HepG2 (cell line): ENCODE data around the gene CELSR3. TPM values are rescaled to one million over a fixed set of nuclear protein-coding genes. Genes with fewer than 3 reads are reported as not detected.
A peak's percentile ranks its signal among the peaks of the same experiment; 100 is the strongest.

Source experiments
- AKAP8 ChIP-seq: sonication (generic); formaldehyde crosslinking; IDR thresholded peaks from 2 replicates; pipeline ENCODE4 v1.5.1; 2020; ENCODE audit warnings: mild to moderate bottlenecking, missing genetic modification reagents
- GATA4 ChIP-seq: sonication (generic); IDR thresholded peaks from 2 replicates; pipeline ENCODE4 v1.6.1; 2016; ENCODE audit warnings: antibody characterized with exemption, low read depth, borderline replicate concordance
- KDM5A ChIP-seq: fragments of 200-600 bp; sonication (generic); IDR thresholded peaks from 2 replicates; pipeline ENCODE4 v1.7.0; 2018; ENCODE audit warnings: antibody characterized with exemption, mild to moderate bottlenecking, low read length, borderline replicate concordance
- KDM6A ChIP-seq: IDR thresholded peaks from 2 replicates; pipeline ENCODE4 v1.6.1; 2016; ENCODE audit warnings: low read depth
- MBD4 ChIP-seq: IDR thresholded peaks from 2 replicates; pipeline ENCODE4 v1.6.1; 2012; ENCODE audit warnings: low read length, inconsistent platforms, borderline replicate concordance
- REPIN1 ChIP-seq: sonication (generic); formaldehyde crosslinking; IDR thresholded peaks from 2 replicates; pipeline ENCODE4 v1.8.0; 2022; ENCODE audit warnings: missing genetic modification reagents, low read depth, mild to moderate bottlenecking, borderline replicate concordance
- SMAD9 ChIP-seq: sonication (generic); formaldehyde crosslinking; IDR thresholded peaks from 2 replicates; pipeline ENCODE4 v1.5.1; 2020; ENCODE audit warnings: mild to moderate bottlenecking, missing genetic modification reagents
- SP4 ChIP-seq: sonication (generic); formaldehyde crosslinking; IDR thresholded peaks from 2 replicates; pipeline ENCODE4 v1.8.1; 2023; ENCODE audit warnings: mild to moderate bottlenecking, missing genetic modification reagents
- ZFAT ChIP-seq: sonication (generic); formaldehyde crosslinking; conservative IDR thresholded peaks from 2 replicates; pipeline ENCODE4 v1.8.1; 2023; ENCODE audit warnings: missing genetic modification reagents, inconsistent platforms
- ZNF451 ChIP-seq: sonication (generic); formaldehyde crosslinking; IDR thresholded peaks from 2 replicates; pipeline ENCODE4 v1.5.0; 2020; ENCODE audit warnings: mild to moderate bottlenecking, missing genetic modification reagents
- ZNF607 ChIP-seq: sonication (generic); formaldehyde crosslinking; IDR thresholded peaks from 2 replicates; pipeline ENCODE4 v1.5.1; 2020; ENCODE audit warnings: missing genetic modification reagents, mild to moderate bottlenecking, borderline replicate concordance
- ZNF652 ChIP-seq: IDR thresholded peaks from 2 replicates; pipeline ENCODE4 v1.6.1; 2016; ENCODE audit warnings: low read depth, borderline replicate concordance
- polyA plus RNA-seq, 8 experiments: library from polyadenylated mRNA; depleted of rRNA in 3 of 8; stranded (reverse) in 7 of 8; unstranded in 1 of 8; fragments of >200 nt; fragmentation: Illumina TruSeq in 4 of 8; extraction: Trizol in 4 of 8; gene quantifications; 2 replicates each; pipeline versions ENCODE4 v1.2.1 to v1.2.3, GENCODE V29; 2011 to 2016; ENCODE audit warnings: low read depth in 4 of 8, missing spikeins in 1 of 8, mixed read lengths in 1 of 8; ENCODE audit not compliant: insufficient read depth in 1 of 8
- total RNA-seq, 5 experiments: library from RNA; depleted of rRNA; stranded (reverse); fragments of >200 nt; fragmentation: Illumina TruSeq; extraction: Trizol; gene quantifications; 2 replicates each; pipeline ENCODE4 v1.2.3, GENCODE V29; 2016; ENCODE audit warnings: low read depth in 1 of 5
- TF ChIP-seq, protein P1 (sequence below): sonication (generic); formaldehyde crosslinking; IDR thresholded peaks from 2 replicates; pipeline ENCODE4 v1.4.0; 2020; ENCODE audit warnings: missing genetic modification reagents
- TF ChIP-seq, protein P2 (sequence below): sonication (generic); formaldehyde crosslinking; IDR thresholded peaks from 2 replicates; pipeline ENCODE4 v1.5.0; 2020; ENCODE audit warnings: mild to moderate bottlenecking, missing genetic modification reagents, borderline replicate concordance
- TF ChIP-seq, protein P3 (sequence below): sonication (generic); formaldehyde crosslinking; IDR thresholded peaks from 2 replicates; pipeline ENCODE4 v1.5.1; 2020; ENCODE audit warnings: mild to moderate bottlenecking, missing genetic modification reagents, moderate library complexity
- TF ChIP-seq, protein P4 (sequence below): IDR thresholded peaks from 2 replicates; pipeline ENCODE4 v1.6.1; 2016; ENCODE audit warnings: missing compliant biosample characterization, missing genetic modification reagents, borderline replicate concordance

CELSR3 gene
- total and polyA plus RNA-seq, 2 of the 13 experiments (the other 11 are each of a cell fraction or from before 2014, with no cell fraction given), result 5.4 to 6.7 TPM

DNA sequence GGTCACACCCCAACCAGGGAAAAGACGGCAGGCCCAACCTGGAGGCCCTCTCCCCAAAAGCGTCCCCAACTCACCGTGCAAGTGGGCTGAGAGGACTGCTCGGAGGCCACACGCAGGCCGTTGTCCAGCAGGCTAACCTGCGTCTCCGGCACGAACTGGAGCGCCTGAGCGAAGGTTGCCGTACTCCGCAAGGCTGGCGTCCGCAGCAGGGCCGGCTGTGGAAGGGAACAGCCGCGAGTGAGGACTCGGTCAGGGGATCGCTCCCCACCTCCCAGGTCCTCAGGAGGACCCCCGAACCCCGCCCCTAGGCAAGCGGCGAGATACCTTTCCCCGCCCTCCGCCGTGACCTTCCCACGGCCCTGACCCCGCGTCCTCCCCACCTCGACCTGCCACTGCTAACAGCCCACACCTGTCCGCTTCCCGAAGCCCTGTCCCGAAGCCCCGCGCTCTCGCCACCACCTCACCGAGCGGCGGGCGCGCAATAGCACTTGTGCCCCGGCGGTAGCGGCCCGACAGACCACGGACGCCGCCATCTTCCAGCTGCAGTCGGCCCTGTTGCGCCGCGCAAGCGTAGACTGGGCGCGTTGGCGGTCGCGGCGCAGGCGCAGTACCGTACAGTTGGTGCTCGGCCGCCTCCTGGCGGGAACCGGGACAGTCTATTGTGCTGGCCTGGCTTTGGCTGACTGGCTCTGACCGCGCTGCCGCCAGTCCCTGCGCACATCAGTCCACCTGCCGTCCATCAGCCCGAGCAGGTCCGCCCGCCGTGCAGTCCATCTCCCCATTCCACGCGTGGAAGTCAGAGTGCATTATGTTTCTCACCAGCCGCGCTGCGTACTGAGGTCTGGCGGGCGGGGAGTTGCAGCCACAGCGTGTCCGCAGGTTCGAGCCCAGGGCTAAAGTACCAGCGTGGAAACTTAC lies 53.3 kb downstream of the CELSR3 start, which contains the start of gene UQCRC1 (continued):
- TF ChIP-seq ZFAT (CRISPR knock-in tag) (no peak), KDM6A (CRISPR knock-in tag) (no peak), KDM5A (peak; percentile 78), REPIN1 (CRISPR knock-in tag) (peak; percentile 86), SP4 (CRISPR knock-in tag) (peak; percentile 50; the same call in 1 of the 2 replicates), SMAD9 (no peak), GATA4 (0 out of 2 replicates have a peak, but pooled peaks have one; percentile 56), ZNF652 (CRISPR knock-in tag) (peak; percentile 61; the same call in 1 of the 2 replicates), MBD4 (no peak), ZNF451 (CRISPR knock-in tag) (peak; percentile 56), AKAP8 (CRISPR knock-in tag) (peak; percentile 90), ZNF607 (CRISPR knock-in tag) (0 out of 2 replicates have a peak, but pooled peaks have one; percentile 71)
- TF ChIP-seq, protein P1, sequence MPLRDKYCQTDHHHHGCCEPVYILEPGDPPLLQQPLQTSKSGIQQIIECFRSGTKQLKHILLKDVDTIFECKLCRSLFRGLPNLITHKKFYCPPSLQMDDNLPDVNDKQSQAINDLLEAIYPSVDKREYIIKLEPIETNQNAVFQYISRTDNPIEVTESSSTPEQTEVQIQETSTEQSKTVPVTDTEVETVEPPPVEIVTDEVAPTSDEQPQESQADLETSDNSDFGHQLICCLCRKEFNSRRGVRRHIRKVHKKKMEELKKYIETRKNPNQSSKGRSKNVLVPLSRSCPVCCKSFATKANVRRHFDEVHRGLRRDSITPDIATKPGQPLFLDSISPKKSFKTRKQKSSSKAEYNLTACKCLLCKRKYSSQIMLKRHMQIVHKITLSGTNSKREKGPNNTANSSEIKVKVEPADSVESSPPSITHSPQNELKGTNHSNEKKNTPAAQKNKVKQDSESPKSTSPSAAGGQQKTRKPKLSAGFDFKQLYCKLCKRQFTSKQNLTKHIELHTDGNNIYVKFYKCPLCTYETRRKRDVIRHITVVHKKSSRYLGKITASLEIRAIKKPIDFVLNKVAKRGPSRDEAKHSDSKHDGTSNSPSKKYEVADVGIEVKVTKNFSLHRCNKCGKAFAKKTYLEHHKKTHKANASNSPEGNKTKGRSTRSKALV (CRISPR knock-in tag), result peak; percentile 71
- TF ChIP-seq, protein P2, sequence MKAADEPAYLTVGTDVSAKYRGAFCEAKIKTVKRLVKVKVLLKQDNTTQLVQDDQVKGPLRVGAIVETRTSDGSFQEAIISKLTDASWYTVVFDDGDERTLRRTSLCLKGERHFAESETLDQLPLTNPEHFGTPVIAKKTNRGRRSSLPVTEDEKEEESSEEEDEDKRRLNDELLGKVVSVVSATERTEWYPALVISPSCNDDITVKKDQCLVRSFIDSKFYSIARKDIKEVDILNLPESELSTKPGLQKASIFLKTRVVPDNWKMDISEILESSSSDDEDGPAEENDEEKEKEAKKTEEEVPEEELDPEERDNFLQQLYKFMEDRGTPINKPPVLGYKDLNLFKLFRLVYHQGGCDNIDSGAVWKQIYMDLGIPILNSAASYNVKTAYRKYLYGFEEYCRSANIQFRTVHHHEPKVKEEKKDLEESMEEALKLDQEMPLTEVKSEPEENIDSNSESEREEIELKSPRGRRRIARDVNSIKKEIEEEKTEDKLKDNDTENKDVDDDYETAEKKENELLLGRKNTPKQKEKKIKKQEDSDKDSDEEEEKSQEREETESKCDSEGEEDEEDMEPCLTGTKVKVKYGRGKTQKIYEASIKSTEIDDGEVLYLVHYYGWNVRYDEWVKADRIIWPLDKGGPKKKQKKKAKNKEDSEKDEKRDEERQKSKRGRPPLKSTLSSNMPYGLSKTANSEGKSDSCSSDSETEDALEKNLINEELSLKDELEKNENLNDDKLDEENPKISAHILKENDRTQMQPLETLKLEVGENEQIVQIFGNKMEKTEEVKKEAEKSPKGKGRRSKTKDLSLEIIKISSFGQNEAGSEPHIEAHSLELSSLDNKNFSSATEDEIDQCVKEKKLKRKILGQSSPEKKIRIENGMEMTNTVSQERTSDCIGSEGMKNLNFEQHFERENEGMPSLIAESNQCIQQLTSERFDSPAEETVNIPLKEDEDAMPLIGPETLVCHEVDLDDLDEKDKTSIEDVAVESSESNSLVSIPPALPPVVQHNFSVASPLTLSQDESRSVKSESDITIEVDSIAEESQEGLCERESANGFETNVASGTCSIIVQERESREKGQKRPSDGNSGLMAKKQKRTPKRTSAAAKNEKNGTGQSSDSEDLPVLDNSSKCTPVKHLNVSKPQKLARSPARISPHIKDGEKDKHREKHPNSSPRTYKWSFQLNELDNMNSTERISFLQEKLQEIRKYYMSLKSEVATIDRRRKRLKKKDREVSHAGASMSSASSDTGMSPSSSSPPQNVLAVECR (CRISPR knock-in tag), result peak; percentile 93
- TF ChIP-seq, protein P3, sequence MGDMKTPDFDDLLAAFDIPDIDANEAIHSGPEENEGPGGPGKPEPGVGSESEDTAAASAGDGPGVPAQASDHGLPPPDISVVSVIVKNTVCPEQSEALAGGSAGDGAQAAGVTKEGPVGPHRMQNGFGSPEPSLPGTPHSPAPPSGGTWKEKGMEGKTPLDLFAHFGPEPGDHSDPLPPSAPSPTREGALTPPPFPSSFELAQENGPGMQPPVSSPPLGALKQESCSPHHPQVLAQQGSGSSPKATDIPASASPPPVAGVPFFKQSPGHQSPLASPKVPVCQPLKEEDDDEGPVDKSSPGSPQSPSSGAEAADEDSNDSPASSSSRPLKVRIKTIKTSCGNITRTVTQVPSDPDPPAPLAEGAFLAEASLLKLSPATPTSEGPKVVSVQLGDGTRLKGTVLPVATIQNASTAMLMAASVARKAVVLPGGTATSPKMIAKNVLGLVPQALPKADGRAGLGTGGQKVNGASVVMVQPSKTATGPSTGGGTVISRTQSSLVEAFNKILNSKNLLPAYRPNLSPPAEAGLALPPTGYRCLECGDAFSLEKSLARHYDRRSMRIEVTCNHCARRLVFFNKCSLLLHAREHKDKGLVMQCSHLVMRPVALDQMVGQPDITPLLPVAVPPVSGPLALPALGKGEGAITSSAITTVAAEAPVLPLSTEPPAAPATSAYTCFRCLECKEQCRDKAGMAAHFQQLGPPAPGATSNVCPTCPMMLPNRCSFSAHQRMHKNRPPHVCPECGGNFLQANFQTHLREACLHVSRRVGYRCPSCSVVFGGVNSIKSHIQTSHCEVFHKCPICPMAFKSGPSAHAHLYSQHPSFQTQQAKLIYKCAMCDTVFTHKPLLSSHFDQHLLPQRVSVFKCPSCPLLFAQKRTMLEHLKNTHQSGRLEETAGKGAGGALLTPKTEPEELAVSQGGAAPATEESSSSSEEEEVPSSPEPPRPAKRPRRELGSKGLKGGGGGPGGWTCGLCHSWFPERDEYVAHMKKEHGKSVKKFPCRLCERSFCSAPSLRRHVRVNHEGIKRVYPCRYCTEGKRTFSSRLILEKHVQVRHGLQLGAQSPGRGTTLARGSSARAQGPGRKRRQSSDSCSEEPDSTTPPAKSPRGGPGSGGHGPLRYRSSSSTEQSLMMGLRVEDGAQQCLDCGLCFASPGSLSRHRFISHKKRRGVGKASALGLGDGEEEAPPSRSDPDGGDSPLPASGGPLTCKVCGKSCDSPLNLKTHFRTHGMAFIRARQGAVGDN (CRISPR knock-in tag), result peak; percentile 96
- TF ChIP-seq, protein P4, sequence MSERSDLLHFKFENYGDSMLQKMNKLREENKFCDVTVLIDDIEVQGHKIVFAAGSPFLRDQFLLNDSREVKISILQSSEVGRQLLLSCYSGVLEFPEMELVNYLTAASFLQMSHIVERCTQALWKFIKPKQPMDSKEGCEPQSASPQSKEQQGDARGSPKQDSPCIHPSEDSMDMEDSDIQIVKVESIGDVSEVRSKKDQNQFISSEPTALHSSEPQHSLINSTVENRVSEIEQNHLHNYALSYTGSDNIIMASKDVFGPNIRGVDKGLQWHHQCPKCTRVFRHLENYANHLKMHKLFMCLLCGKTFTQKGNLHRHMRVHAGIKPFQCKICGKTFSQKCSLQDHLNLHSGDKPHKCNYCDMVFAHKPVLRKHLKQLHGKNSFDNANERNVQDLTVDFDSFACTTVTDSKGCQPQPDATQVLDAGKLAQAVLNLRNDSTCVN (CRISPR knock-in tag), result no peak; the same call in 1 of the 2 replicates
